ENCODE data around the gene LCK.

LCK gene

GRCh38 chr1:32321712-32322291, 70.7 kb downstream of the LCK start:
- no peak overlapping the region for H3K4me3 ChIP-seq (ENCODE audit: control insufficient read depth, low read depth, low read length)
- TF ChIP-seq, protein P1, sequence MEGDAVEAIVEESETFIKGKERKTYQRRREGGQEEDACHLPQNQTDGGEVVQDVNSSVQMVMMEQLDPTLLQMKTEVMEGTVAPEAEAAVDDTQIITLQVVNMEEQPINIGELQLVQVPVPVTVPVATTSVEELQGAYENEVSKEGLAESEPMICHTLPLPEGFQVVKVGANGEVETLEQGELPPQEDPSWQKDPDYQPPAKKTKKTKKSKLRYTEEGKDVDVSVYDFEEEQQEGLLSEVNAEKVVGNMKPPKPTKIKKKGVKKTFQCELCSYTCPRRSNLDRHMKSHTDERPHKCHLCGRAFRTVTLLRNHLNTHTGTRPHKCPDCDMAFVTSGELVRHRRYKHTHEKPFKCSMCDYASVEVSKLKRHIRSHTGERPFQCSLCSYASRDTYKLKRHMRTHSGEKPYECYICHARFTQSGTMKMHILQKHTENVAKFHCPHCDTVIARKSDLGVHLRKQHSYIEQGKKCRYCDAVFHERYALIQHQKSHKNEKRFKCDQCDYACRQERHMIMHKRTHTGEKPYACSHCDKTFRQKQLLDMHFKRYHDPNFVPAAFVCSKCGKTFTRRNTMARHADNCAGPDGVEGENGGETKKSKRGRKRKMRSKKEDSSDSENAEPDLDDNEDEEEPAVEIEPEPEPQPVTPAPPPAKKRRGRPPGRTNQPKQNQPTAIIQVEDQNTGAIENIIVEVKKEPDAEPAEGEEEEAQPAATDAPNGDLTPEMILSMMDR (IDR thresholded peaks at IDR 0.05; ENCODE audit: control insufficient read depth, insufficient read depth, low read depth, low read length, missing control alignments): no peak
- DNase-seq (ENCODE audit: low read depth): no peak

DNA sequence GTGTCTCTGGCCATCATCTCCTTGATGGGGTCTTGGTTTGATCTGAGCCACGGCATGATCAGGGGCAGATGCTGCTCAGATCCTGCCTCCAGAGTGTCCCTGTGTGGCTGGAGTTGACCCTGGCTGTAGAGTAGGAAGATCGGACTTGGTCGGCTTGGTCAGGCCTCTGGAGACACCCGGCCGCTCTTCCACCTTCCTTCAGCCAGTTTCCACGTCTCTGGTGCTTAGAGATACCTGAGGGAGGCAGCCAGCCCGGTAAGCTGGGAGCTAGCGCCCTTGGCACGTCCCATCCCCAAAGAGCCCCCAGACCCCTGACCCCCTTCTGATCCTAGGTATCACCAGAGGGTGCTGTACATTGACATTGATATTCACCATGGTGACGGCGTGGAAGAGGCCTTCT, 76.1 kb downstream of the LCK start:
- H3K4me3 ChIP-seq (ENCODE audit: control insufficient read depth, low read depth, low read length): no peak overlapping the region
- no peak for DNase-seq (ENCODE audit: low read depth)
- TF ChIP-seq, protein P1 (IDR thresholded peaks at IDR 0.05; ENCODE audit: control insufficient read depth, insufficient read depth, low read depth, low read length, missing control alignments): no peak

DNA sequence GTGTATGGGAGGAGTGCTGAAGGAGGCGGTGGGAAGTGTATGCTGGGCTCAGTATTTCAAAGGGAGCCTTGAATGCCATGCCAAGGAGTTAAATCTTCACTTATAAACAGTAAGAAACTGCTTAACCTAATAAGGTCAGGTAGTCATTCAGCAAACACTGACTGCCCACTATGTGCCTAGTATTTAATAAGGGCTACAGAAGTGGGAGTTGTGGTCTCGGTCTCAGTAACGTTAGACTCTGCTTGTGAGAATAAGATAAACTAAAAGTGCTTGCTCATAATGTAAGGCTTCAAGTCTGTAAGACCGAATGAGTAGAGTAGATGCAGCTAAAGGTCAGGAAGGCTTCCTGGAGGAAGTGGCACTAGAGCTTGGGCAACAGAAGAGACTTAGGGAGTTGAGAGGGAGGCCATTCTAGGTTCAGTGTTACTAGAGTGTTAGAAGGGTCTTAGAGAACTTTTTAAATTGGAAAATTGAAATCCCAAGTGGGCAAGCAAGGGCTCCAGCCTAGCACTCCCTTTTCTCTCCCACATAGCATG, 78.9 kb downstream of the LCK start:
- DNase-seq (ENCODE audit: low read depth): no peak

DNA sequence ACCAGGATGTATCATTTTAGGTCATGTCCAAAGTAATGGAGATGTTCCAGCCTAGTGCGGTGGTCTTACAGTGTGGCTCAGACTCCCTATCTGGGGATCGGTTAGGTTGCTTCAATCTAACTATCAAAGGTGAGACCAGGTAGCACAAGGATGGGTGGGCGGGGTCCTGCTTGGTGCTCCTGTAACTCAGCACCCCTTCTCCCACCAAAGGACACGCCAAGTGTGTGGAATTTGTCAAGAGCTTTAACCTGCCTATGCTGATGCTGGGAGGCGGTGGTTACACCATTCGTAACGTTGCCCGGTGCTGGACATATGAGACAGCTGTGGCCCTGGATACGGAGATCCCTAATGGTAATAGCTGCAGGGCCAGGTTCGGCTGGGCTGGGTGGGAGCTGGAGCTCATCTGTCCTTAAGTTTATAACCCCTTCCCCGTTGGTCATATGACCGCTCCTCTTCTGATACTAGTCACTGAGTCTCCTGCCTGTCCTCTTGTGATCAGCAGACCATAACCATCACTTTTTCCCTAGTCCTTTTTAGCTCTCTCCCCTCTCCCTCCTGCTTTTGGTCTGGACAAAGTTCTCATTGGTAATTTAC, 79.6 kb downstream of the LCK start:
- no peak overlapping the region for H3K4me3 ChIP-seq (ENCODE audit: control insufficient read depth, low read depth, low read length)
- TF ChIP-seq, protein P1 (IDR thresholded peaks at IDR 0.05; ENCODE audit: control insufficient read depth, insufficient read depth, low read depth, low read length, missing control alignments): no peak
- DNase-seq (ENCODE audit: low read depth): no peak

More for the DNA sequence above, 78.9 kb downstream of the LCK start:
- no peak overlapping the region for H3K4me3 ChIP-seq (ENCODE audit: control insufficient read depth, low read depth, low read length)
- TF ChIP-seq, protein P1 (IDR thresholded peaks at IDR 0.05; ENCODE audit: control insufficient read depth, insufficient read depth, low read depth, low read length, missing control alignments): no peak

DNA sequence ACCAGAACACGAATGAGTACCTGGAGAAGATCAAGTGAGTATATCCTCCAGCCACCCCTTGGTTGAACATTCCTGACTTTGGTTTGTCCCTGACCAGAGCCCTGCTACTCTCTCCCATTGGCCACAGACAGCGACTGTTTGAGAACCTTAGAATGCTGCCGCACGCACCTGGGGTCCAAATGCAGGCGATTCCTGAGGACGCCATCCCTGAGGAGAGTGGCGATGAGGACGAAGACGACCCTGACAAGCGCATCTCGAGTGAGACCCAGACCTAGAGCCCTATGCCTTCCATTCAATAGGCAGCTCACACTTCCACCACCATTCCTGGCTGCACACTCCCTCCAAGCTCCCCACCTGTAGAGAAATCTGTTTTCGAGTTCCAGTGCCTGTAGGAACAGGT, 80.5 kb downstream of the LCK start:
- TF ChIP-seq, protein P1 (IDR thresholded peaks at IDR 0.05; ENCODE audit: control insufficient read depth, insufficient read depth, low read depth, low read length, missing control alignments): no peak
- H3K4me3 ChIP-seq (ENCODE audit: control insufficient read depth, low read depth, low read length): no peak overlapping the region
- DNase-seq (ENCODE audit: low read depth): no peak

DNA sequence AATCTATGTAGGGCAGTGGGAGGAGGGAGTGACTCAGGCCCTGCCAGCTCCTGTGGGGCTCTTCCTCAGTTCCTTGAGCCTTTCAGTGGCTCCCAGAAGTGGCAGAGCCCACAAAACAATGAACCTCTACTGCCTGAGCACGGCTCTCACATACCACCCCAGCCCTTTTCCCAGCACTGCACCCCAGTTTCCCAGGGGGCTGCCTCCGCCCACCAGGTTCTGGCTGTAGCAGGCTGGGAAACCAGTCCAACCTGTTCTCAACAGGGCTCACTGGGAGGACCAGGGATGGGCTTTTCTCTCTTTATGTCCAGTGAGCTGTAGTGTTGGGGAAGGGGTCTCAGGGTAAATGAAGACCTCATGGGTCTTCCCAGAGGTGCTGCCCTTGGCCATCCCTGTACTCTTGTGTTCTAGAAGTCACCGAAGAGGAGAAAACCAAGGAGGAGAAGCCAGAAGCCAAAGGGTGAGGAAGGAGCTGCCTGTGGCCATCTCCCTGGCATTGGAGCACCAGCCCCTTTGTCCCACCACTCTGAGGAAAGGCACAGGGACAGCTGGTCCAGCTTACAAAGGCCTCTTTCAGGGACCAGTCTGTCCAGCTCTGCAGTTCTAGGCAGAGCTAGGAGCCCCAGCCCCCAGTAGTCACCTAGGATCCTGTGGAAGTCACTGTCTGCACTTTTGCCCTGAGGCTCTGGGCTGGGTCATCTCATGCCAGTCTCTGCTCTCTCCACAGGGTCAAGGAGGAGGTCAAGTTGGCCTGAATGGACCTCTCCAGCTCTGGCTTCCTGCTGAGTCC, 81.4 kb downstream of the LCK start:
- H3K4me3 ChIP-seq (ENCODE audit: control insufficient read depth, low read depth, low read length): no peak overlapping the region
- TF ChIP-seq, protein P1 (IDR thresholded peaks at IDR 0.05; ENCODE audit: control insufficient read depth, insufficient read depth, low read depth, low read length, missing control alignments): no peak
- no peak for DNase-seq (ENCODE audit: low read depth)

Data from AG09309 (cell line).